ENCODE measurements around the gene U2AF1L4. TPM values are rescaled to one million over a fixed set of nuclear protein-coding genes. Genes with fewer than 3 reads are reported as not detected.
A peak's percentile ranks its signal among the peaks of the same experiment; 100 is the strongest.

U2AF1L4 gene
- total and polyA plus RNA-seq, 10 of the 15 experiments (the other 5 are each of a cell fraction or from before 2014, with no cell fraction given): 7.9 to 21.6 (median 15.1) TPM

- TF ChIP-seq, protein P1, sequence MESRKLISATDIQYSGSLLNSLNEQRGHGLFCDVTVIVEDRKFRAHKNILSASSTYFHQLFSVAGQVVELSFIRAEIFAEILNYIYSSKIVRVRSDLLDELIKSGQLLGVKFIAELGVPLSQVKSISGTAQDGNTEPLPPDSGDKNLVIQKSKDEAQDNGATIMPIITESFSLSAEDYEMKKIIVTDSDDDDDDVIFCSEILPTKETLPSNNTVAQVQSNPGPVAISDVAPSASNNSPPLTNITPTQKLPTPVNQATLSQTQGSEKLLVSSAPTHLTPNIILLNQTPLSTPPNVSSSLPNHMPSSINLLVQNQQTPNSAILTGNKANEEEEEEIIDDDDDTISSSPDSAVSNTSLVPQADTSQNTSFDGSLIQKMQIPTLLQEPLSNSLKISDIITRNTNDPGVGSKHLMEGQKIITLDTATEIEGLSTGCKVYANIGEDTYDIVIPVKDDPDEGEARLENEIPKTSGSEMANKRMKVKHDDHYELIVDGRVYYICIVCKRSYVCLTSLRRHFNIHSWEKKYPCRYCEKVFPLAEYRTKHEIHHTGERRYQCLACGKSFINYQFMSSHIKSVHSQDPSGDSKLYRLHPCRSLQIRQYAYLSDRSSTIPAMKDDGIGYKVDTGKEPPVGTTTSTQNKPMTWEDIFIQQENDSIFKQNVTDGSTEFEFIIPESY (IDR thresholded peaks at IDR 0.05): no peak
- TF ChIP-seq, protein P2, sequence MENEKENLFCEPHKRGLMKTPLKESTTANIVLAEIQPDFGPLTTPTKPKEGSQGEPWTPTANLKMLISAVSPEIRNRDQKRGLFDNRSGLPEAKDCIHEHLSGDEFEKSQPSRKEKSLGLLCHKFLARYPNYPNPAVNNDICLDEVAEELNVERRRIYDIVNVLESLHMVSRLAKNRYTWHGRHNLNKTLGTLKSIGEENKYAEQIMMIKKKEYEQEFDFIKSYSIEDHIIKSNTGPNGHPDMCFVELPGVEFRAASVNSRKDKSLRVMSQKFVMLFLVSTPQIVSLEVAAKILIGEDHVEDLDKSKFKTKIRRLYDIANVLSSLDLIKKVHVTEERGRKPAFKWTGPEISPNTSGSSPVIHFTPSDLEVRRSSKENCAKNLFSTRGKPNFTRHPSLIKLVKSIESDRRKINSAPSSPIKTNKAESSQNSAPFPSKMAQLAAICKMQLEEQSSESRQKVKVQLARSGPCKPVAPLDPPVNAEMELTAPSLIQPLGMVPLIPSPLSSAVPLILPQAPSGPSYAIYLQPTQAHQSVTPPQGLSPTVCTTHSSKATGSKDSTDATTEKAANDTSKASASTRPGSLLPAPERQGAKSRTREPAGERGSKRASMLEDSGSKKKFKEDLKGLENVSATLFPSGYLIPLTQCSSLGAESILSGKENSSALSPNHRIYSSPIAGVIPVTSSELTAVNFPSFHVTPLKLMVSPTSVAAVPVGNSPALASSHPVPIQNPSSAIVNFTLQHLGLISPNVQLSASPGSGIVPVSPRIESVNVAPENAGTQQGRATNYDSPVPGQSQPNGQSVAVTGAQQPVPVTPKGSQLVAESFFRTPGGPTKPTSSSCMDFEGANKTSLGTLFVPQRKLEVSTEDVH (IDR thresholded peaks at IDR 0.05; ENCODE audit: low read depth, partially characterized antibody): no peak
- no peak for TF ChIP-seq GATAD2B (conservative IDR thresholded peaks at IDR 0.05; ENCODE audit: low read depth)
- TF ChIP-seq PAX5 (IDR thresholded peaks at IDR 0.05; ENCODE audit: borderline replicate concordance, low read depth, low read length): no peak; the same call in 1 of the 2 replicates
- TF ChIP-seq CREB1 (IDR thresholded peaks at IDR 0.05; ENCODE audit: low read depth): 0 out of 2 replicates have a peak, but pooled peaks have one; percentile 25
- TF ChIP-seq TCF12 (IDR thresholded peaks at IDR 0.05; ENCODE audit: low read depth, low read length): peak; percentile 79
- peak; percentile 96 for TF ChIP-seq TCF7 (IDR thresholded peaks at IDR 0.05; ENCODE audit: borderline replicate concordance)
- TF ChIP-seq, protein P3, sequence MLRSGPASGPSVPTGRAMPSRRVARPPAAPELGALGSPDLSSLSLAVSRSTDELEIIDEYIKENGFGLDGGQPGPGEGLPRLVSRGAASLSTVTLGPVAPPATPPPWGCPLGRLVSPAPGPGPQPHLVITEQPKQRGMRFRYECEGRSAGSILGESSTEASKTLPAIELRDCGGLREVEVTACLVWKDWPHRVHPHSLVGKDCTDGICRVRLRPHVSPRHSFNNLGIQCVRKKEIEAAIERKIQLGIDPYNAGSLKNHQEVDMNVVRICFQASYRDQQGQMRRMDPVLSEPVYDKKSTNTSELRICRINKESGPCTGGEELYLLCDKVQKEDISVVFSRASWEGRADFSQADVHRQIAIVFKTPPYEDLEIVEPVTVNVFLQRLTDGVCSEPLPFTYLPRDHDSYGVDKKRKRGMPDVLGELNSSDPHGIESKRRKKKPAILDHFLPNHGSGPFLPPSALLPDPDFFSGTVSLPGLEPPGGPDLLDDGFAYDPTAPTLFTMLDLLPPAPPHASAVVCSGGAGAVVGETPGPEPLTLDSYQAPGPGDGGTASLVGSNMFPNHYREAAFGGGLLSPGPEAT (IDR thresholded peaks at IDR 0.05; ENCODE audit: low read depth): peak; percentile 93
- no peak for TF ChIP-seq NBN (IDR thresholded peaks at IDR 0.05)
- no peak for TF ChIP-seq NFYA (IDR thresholded peaks at IDR 0.05; ENCODE audit: borderline replicate concordance, low read depth, low read length)
- no peak for TF ChIP-seq EZH2 (IDR thresholded peaks at IDR 0.05; ENCODE audit: borderline replicate concordance, control insufficient read depth, low read depth, low read length)
- peak; percentile 88 for TF ChIP-seq NR2F1 (conservative IDR thresholded peaks at IDR 0.05)
- peak; percentile 45; the same call in 1 of the 2 replicates for TF ChIP-seq ATF7 (IDR thresholded peaks at IDR 0.05; ENCODE audit: low read depth)
- 0 out of 2 replicates have a peak, but pooled peaks have one; percentile 41 for TF ChIP-seq RAD51 (IDR thresholded peaks at IDR 0.05)
- TF ChIP-seq IKZF1 (conservative IDR thresholded peaks at IDR 0.05): peak; percentile 86
- TF ChIP-seq FOXM1 (IDR thresholded peaks at IDR 0.05; ENCODE audit: low read depth, low read length): peak; percentile 50; the same call in 1 of the 2 replicates
- TF ChIP-seq SKIL (IDR thresholded peaks at IDR 0.05; ENCODE audit: low read depth, poor library complexity, severe bottlenecking): no peak
- TF ChIP-seq ZNF217 (IDR thresholded peaks at IDR 0.05): 0 out of 2 replicates have a peak, but pooled peaks have one; percentile 19
- TF ChIP-seq SMARCA5 (IDR thresholded peaks at IDR 0.05): no peak
- no peak for TF ChIP-seq ZSCAN29 (IDR thresholded peaks at IDR 0.05)
- peak; percentile 23 for TF ChIP-seq MEF2B (IDR thresholded peaks at IDR 0.05; ENCODE audit: partially characterized antibody, poor library complexity, severe bottlenecking)
- TF ChIP-seq DPF2 (IDR thresholded peaks at IDR 0.05): peak; percentile 64; the same call in 1 of the 2 replicates
- peak; percentile 80 to 88 for TF ChIP-seq IKZF2 (IDR thresholded peaks at IDR 0.05)
- no peak for TF ChIP-seq TCF3 (IDR thresholded peaks at IDR 0.05; ENCODE audit: borderline replicate concordance, insufficient read depth, low read depth, low read length)
- no peak for TF ChIP-seq POLR2AphosphoS5 (IDR thresholded peaks at IDR 0.05; ENCODE audit: low read length)
Measured at GRCh38 chr19:35696835-35697234, 48.4 kb downstream of the U2AF1L4 start (continued).

Measured in GM12878 (cell line).